ENCODE measurements around the gene THAP11.
A peak's percentile ranks its signal among the peaks of the same experiment; 100 is the strongest.
"Not testable (repeated sequence)": the region's sequence is repeated elsewhere in the genome, so short reads cannot be mapped to it uniquely, and the experiment has no call there.

THAP11 gene

DNA sequence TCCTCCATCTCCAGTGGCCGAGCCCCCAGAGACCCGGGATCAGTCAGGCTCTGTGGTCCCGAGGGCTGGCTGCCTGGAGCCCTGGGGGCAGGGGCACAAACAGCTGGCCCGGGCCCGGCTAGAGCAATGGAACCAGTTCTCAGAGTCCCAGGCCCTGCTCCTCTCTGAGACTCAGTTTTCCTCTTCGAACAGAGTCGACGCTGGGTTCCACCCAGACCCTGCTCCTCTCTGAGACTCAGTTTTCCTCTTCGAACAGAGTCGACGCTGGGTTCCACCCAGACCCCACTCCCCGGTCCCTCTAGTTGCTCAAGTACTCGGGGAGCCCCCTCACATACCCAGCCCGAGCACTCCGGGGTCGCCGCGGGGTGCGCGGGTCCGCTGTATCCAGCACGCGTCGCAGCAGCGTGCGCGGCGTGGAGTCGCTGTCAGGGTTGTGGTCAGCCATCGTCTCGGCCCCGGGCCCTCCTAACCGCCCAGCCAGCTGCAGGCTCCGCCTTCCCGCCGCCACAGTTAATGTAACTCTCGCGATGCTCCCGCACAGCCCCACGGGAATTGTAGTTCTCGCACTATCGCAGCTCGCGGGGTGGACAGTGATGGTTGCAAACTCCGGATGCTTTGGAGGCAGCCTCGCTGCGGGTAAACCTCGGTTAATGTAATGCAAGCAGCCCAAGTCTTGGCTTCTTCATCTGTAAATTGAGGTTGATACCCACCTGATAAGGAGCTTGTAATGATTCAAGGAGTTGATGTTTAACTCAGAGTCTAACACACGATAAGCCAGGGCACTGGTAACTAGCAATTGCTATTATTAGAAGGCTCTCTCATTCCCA, 8.5 kb upstream of the THAP11 start:
- TF ChIP-seq, protein P1, sequence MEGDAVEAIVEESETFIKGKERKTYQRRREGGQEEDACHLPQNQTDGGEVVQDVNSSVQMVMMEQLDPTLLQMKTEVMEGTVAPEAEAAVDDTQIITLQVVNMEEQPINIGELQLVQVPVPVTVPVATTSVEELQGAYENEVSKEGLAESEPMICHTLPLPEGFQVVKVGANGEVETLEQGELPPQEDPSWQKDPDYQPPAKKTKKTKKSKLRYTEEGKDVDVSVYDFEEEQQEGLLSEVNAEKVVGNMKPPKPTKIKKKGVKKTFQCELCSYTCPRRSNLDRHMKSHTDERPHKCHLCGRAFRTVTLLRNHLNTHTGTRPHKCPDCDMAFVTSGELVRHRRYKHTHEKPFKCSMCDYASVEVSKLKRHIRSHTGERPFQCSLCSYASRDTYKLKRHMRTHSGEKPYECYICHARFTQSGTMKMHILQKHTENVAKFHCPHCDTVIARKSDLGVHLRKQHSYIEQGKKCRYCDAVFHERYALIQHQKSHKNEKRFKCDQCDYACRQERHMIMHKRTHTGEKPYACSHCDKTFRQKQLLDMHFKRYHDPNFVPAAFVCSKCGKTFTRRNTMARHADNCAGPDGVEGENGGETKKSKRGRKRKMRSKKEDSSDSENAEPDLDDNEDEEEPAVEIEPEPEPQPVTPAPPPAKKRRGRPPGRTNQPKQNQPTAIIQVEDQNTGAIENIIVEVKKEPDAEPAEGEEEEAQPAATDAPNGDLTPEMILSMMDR (IDR thresholded peaks at IDR 0.05; ENCODE audit: low read length, missing control alignments) = no peak
- H3K4me3 ChIP-seq (replicated peaks; ENCODE audit: low read depth, low read length) = peak overlapping the region; percentile 79
- DNase-seq (ENCODE audit: low read depth) = peak; percentile 90

GRCh38 chr16:67834242-67834614, 7.9 kb upstream of the THAP11 start:
- TF ChIP-seq, protein P1 (IDR thresholded peaks at IDR 0.05; ENCODE audit: low read length, missing control alignments) = no peak
- DNase-seq (ENCODE audit: low read depth) = no peak
- H3K4me3 ChIP-seq (replicated peaks; ENCODE audit: low read depth, low read length) = peak overlapping the region; percentile 79

DNA sequence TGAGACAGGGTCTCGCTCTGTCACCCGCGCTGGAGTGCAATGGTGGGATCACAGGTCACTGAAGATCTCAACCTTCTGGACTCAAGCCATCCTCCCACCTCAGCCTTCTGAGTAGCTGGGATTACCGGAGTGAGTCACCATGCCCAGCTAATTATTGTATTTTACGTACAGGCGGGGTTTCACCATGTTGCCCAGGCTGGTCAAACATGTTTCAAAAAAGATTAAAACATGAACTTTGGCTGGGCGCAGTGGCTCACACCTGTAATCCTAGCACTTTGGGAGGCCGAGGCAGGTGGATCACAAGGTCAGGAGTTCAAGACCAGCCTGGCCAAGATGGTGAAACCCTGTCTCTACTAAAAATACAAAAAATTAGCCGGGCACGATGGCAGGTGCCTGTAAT, 4.9 kb upstream of the THAP11 start:
- not testable (repeated sequence) for H3K4me3 ChIP-seq (replicated peaks; ENCODE audit: low read depth, low read length); DNase-seq (ENCODE audit: low read depth)

GRCh38 chr16:67837811-67838210, 4.3 kb upstream of the THAP11 start:
- H3K4me3 ChIP-seq (replicated peaks; ENCODE audit: low read depth, low read length) = no peak overlapping the region
- no peak for DNase-seq (ENCODE audit: low read depth)
- TF ChIP-seq, protein P1 (IDR thresholded peaks at IDR 0.05; ENCODE audit: low read length, missing control alignments) = no peak

- TF ChIP-seq, protein P1 (IDR thresholded peaks at IDR 0.05; ENCODE audit: low read length, missing control alignments) = no peak
- peak overlapping the region; percentile 95 for H3K4me3 ChIP-seq (replicated peaks; ENCODE audit: low read depth, low read length)
- no peak for DNase-seq (ENCODE audit: low read depth)
Measured at GRCh38 chr16:67841198-67841815, 813 bp upstream of the THAP11 start.

DNA sequence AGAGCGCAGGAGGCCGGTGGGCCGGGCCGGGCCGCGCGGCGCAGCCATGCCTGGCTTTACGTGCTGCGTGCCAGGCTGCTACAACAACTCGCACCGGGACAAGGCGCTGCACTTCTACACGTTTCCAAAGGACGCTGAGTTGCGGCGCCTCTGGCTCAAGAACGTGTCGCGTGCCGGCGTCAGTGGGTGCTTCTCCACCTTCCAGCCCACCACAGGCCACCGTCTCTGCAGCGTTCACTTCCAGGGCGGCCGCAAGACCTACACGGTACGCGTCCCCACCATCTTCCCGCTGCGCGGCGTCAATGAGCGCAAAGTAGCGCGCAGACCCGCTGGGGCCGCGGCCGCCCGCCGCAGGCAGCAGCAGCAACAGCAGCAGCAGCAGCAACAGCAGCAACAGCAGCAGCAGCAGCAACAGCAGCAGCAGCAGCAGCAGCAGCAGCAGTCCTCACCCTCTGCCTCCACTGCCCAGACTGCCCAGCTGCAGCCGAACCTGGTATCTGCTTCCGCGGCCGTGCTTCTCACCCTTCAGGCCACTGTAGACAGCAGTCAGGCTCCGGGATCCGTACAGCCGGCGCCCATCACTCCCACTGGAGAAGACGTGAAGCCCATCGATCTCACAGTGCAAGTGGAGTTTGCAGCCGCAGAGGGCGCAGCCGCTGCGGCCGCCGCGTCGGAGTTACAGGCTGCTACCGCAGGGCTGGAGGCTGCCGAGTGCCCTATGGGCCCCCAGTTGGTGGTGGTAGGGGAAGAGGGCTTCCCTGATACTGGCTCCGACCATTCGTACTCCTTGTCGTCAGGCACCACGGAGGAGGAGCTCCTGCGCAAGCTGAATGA, 606 bp downstream of the THAP11 start:
- TF ChIP-seq, protein P1 (IDR thresholded peaks at IDR 0.05; ENCODE audit: low read length, missing control alignments) = peak; percentile 43
- peak; percentile 56 for DNase-seq (ENCODE audit: low read depth)
- peak overlapping the region; percentile 95 for H3K4me3 ChIP-seq (replicated peaks; ENCODE audit: low read depth, low read length)

DNA sequence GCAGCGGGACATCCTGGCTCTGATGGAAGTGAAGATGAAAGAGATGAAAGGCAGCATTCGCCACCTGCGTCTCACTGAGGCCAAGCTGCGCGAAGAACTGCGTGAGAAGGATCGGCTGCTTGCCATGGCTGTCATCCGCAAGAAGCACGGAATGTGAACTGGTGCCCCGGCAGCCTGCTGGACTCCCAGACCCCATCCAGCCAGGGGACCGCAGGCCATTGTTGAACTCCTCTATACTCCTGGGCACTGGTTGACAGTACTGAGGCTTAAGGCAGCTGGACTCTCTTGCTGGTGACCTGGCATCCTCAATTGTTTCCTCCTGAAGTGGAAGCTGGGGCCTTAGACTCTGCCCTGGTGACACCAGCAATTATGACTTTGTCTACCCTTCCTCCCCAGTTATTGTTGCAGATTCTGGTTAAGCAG, 1.2 kb downstream of the THAP11 start:
- DNase-seq (ENCODE audit: low read depth) = no peak

More for the DNA sequence above, 1.2 kb downstream of the THAP11 start:
- H3K4me3 ChIP-seq (replicated peaks; ENCODE audit: low read depth, low read length) = peak overlapping the region; percentile 95
- TF ChIP-seq, protein P1 (IDR thresholded peaks at IDR 0.05; ENCODE audit: low read length, missing control alignments) = no peak

All from fibroblast of pulmonary artery (primary cell).